ENCODE measurements around the gene SLC16A14. TPM values are rescaled to one million over a fixed set of nuclear protein-coding genes. Genes with fewer than 3 reads are reported as not detected.

The SLC16A14 gene
- total and polyA plus RNA-seq, 2 donors (not counting 3 experiments of a cell fraction or from before 2014, with no cell fraction given), result 0.22 to 0.30 TPM

DNA sequence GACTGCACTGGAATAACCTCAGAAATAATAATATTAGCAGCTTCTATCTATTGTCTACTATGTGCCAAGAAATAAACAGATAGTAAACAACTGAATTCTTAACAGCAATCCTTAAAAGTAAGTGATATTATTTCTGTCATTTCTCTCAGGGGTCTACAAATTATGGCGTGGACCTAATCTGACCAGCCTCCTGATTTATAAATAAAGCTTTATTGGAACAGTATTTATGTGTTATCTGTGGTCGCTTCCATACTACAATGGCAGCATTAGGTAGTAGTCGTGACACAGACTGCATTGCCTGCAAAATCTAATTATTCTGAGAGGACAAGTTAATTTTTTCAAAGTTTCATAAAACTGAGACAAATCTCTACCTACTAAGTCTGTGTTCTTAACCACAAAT is 49.0 kb downstream of the SLC16A14 start:
- CTCF ChIA-PET, result interaction anchor here (1.3 kb wide), 1 partner anchor 11 kb away, joined by 7 read pairs; no protein-coding TSS in a partner anchor
- H3K4me2 ChIP-seq (ENCODE audit: insufficient read depth, low read length), result no peak overlapping the region
- POLR2A ChIA-PET, result no interaction called here
- intact Hi-C loops (cut with micrococcal nuclease) (no loop called here), dilution Hi-C loops (cut with MboI; ENCODE audit: extremely low pct_ligation_motif_present, low sequenced_read_pairs) (no loop called here)
- no peaks in the 10 kb centered on the region for H4K20me1 ChIP-seq (replicated peaks; ENCODE audit: control insufficient read depth, extremely low read depth, insufficient read depth, low read length)
- BruUV-seq (replicated peaks), result no TSS peak
- H3K9me1 ChIP-seq (replicated peaks; ENCODE audit: control insufficient read depth, extremely low read depth, insufficient read depth, low read length), result no peaks in the 10 kb centered on the region
- no peak for FAIRE-seq
- no peak overlapping the region for H3K9ac ChIP-seq (replicated peaks; ENCODE audit: extremely low read depth, insufficient read depth, low read length)
- H3K4me3 ChIP-seq (replicated peaks in 1 of 3; ENCODE audit: insufficient read depth in 1 of 3, low read depth in 1 of 3, low read length in 3 of 3), result no peak overlapping the region
- peaks cover 3% of the 10 kb centered on the region in 2 experiments for H3K27me3 ChIP-seq (ENCODE audit: control insufficient read depth in 2 of 2, insufficient read depth in 2 of 2, low read length in 2 of 2)
- H2AFZ ChIP-seq (ENCODE audit: low read depth, low read length), result no peak overlapping the region
- H3K27ac ChIP-seq (ENCODE audit: insufficient read depth, low read depth, low read length), result no peak overlapping the region
- TF ChIP-seq MYC (IDR thresholded peaks at IDR 0.05; ENCODE audit: low read depth, low read length) (no peak), GATA2 (IDR thresholded peaks at IDR 0.05; ENCODE audit: insufficient read depth, insufficient read length, low read depth, low read length) (no peak), JUN (IDR thresholded peaks at IDR 0.05; ENCODE audit: borderline replicate concordance, insufficient read depth, insufficient read length, low read depth) (no peak), FOS (IDR thresholded peaks at IDR 0.05; ENCODE audit: borderline replicate concordance, insufficient read depth, low read length) (no peak)
- H3K79me2 ChIP-seq (ENCODE audit: control insufficient read depth, insufficient read depth, low read length), result no peaks in the 10 kb centered on the region
- H3K36me3 ChIP-seq (ENCODE audit: control insufficient read depth in 2 of 2, extremely low read depth in 1 of 2, insufficient read depth in 2 of 2, low read length in 2 of 2), result no peaks in the 10 kb centered on the region
- H3K9me3 ChIP-seq (replicated peaks; ENCODE audit: control insufficient read depth, insufficient read depth, low read length), result no peaks in the 10 kb centered on the region
- DNase-seq (ENCODE audit: low read depth, low spot score), result no peak
- no peaks in the 10 kb centered on the region for H3K4me1 ChIP-seq (ENCODE audit: control insufficient read depth, extremely low read depth, insufficient read depth, low read length)

- Histone ChIP-seq H3K79me2 (ENCODE audit: control insufficient read depth, insufficient read depth, low read length) (no peaks in the 10 kb centered on the region), H3K9ac (replicated peaks; ENCODE audit: extremely low read depth, insufficient read depth, low read length) (no peak overlapping the region), H3K36me3 (ENCODE audit: control insufficient read depth in 2 of 2, extremely low read depth in 1 of 2, insufficient read depth in 2 of 2, low read length in 2 of 2) (no peaks in the 10 kb centered on the region), H3K4me1 (ENCODE audit: control insufficient read depth, extremely low read depth, insufficient read depth, low read length) (no peaks in the 10 kb centered on the region), H3K9me3 (replicated peaks; ENCODE audit: control insufficient read depth, insufficient read depth, low read length) (no peaks in the 10 kb centered on the region), H3K4me2 (ENCODE audit: insufficient read depth, low read length) (no peak overlapping the region), H4K20me1 (replicated peaks; ENCODE audit: control insufficient read depth, extremely low read depth, insufficient read depth, low read length) (no peaks in the 10 kb centered on the region), H3K27ac (ENCODE audit: insufficient read depth, low read depth, low read length) (no peak overlapping the region), H3K4me3 (replicated peaks in 1 of 3; ENCODE audit: insufficient read depth in 1 of 3, low read depth in 1 of 3, low read length in 3 of 3) (no peak overlapping the region), H3K9me1 (replicated peaks; ENCODE audit: control insufficient read depth, extremely low read depth, insufficient read depth, low read length) (no peaks in the 10 kb centered on the region), H3K27me3 (ENCODE audit: control insufficient read depth in 2 of 2, insufficient read depth in 2 of 2, low read length in 2 of 2) (peaks cover 3% of the 10 kb centered on the region in 2 experiments), H2AFZ (ENCODE audit: low read depth, low read length) (no peak overlapping the region)
- TF ChIP-seq POLR2AphosphoS5 (IDR thresholded peaks at IDR 0.05; ENCODE audit: insufficient read depth, low read depth, low read length) (no peak), GATA2 (IDR thresholded peaks at IDR 0.05; ENCODE audit: insufficient read depth, insufficient read length, low read depth, low read length) (no peak), JUN (IDR thresholded peaks at IDR 0.05; ENCODE audit: borderline replicate concordance, insufficient read depth, insufficient read length, low read depth) (no peak), EZH2 (IDR thresholded peaks at IDR 0.05; ENCODE audit: borderline replicate concordance, low read depth, low read length, severe bottlenecking) (no peak), MYC (IDR thresholded peaks at IDR 0.05; ENCODE audit: low read depth, low read length) (no peak), FOS (IDR thresholded peaks at IDR 0.05; ENCODE audit: borderline replicate concordance, insufficient read depth, low read length) (no peak), CTCF (IDR thresholded peaks at IDR 0.05; ENCODE audit: extremely low read depth in 1 of 2, insufficient read depth in 1 of 2, low read depth in 1 of 2, low read length in 2 of 2) (no peak), POLR2A (IDR thresholded peaks at IDR 0.05; ENCODE audit: low read depth, low read length) (no peak)
- TF ChIP-seq, protein P1, sequence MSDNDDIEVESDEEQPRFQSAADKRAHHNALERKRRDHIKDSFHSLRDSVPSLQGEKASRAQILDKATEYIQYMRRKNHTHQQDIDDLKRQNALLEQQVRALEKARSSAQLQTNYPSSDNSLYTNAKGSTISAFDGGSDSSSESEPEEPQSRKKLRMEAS (IDR thresholded peaks at IDR 0.05; ENCODE audit: insufficient read depth, insufficient read length), result no peak
- ChIA-PET CTCF (interaction anchor here (1.2 to 1.6 kb wide), 3 partner anchors 10 to 142 kb away, joined by 3 to 10 read pairs (median 4); no protein-coding TSS in a partner anchor), POLR2A (no interaction called here)
- intact Hi-C loops (cut with micrococcal nuclease), result no loop called here
- no TSS peak for BruUV-seq (replicated peaks)
- FAIRE-seq, result no peak
- dilution Hi-C loops (cut with MboI; ENCODE audit: extremely low pct_ligation_motif_present, low sequenced_read_pairs), result no loop called here
- DNase-seq (ENCODE audit: low read depth, low spot score), result no peak
Measured at GRCh38 chr2:230018153-230018552, 50.6 kb downstream of the SLC16A14 start.
